ENCODE measurements around the gene ACTL6B. TPM values are rescaled to one million over a fixed set of nuclear protein-coding genes. Genes with fewer than 3 reads are reported as not detected.

Gene ACTL6B
- polyA plus RNA-seq, 1 donor from 2014 or later = 339 TPM

DNA sequence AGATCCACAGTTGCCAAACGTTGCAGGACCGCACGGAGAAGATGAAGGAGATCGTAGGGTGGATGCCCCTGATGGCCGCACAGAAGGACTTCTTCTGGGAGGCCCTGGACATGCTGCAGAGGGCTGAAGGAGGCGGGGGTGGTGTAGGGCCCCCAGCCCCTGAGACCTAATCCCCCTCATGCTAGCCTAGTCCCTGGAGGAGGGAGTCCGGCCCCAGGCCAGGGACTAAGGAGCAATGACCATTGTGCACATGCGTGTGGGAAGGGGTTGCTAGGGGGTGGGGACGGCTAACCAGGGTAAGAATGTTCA, 55.6 kb downstream of the ACTL6B start:
- no peaks in the 10 kb centered on the region for H3K9me2 ChIP-seq (ENCODE audit: insufficient read depth, low read length)
- H2AFZ ChIP-seq (ENCODE audit: low read depth, low read length) = no peak overlapping the region
- H3K36me3 ChIP-seq (ENCODE audit: insufficient read depth, low read length) = no peaks in the 10 kb centered on the region
- H3K4me3 ChIP-seq (ENCODE audit: low read length) = no peak overlapping the region
- H3K4me2 ChIP-seq (ENCODE audit: low read length) = no peak overlapping the region
- TF ChIP-seq EZH2 (IDR thresholded peaks at IDR 0.05; ENCODE audit: borderline replicate concordance, insufficient read depth, low read length, poor library complexity, severe bottlenecking) (no peak), EP300 (conservative IDR thresholded peaks at IDR 0.05; ENCODE audit: poor library complexity, severe bottlenecking) (no peak), RAD21 (conservative IDR thresholded peaks at IDR 0.05) (no peak), TAF1 (IDR thresholded peaks at IDR 0.05; ENCODE audit: low read depth) (no peak)
- H3K9ac ChIP-seq (ENCODE audit: low read length) = no peak overlapping the region
- no peaks in the 10 kb centered on the region for H4K20me1 ChIP-seq (ENCODE audit: insufficient read depth)
- H3K9me3 ChIP-seq (ENCODE audit: low read length) = no peaks in the 10 kb centered on the region
- H3K27me3 ChIP-seq (ENCODE audit: insufficient read depth, low read depth, low read length) = peaks cover 25% of the 10 kb centered on the region
- no peaks in the 10 kb centered on the region for H3F3A ChIP-seq (ENCODE audit: insufficient read depth, low read length, poor library complexity, severe bottlenecking)
- H3K79me2 ChIP-seq (replicated peaks; ENCODE audit: insufficient read depth, low read length) = no peaks in the 10 kb centered on the region
- no peak overlapping the region for H3K27ac ChIP-seq (ENCODE audit: low read length)

DNA sequence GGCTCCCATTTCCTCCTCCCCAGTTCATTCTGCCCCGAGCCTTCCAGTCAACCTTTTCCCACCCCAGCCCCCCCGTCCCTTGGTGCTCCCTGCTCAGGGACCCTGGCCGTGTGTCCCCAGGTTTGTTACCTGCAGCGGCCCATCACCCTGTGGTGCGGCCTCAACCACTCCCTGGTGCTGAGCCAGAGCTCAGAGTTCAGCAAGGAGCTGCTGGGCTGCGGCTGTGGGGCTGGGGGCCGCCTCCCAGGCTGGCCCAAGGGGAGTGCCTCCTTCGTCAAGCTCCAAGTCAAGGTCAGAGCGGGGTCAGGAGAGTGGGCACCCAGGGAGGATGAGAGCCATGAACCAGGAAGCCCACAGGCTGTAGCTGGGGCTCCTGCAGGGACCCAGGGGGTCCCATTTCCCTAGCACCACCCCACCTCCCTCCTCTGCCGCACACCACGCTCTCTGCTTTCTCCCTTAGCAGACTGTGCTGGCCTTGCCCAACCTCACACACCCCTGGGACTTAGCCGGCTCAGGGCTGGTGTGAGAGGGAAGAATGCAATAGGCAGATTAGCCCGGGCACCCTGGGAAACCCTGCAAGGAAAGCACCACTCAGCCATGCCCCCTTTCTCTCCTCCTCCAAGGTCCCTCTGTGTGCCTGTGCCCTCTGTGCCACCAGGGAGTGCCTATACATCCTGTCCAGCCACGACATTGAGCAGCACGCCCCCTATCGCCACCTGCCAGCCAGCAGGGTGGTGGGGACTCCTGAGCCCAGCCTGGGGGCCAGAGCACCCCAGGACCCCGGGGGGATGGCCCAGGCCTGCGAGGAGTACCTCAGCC, 56.1 kb downstream of the ACTL6B start:
- Histone ChIP-seq H3K27ac (ENCODE audit: low read length) (no peak overlapping the region), H3F3A (ENCODE audit: insufficient read depth, low read length, poor library complexity, severe bottlenecking) (no peaks in the 10 kb centered on the region), H3K9ac (ENCODE audit: low read length) (no peak overlapping the region), H3K79me2 (replicated peaks; ENCODE audit: insufficient read depth, low read length) (no peaks in the 10 kb centered on the region), H3K4me3 (ENCODE audit: low read length) (no peak overlapping the region), H3K36me3 (ENCODE audit: insufficient read depth, low read length) (no peaks in the 10 kb centered on the region), H3K9me3 (ENCODE audit: low read length) (no peaks in the 10 kb centered on the region), H3K27me3 (ENCODE audit: insufficient read depth, low read depth, low read length) (peaks cover 20% of the 10 kb centered on the region), H2AFZ (ENCODE audit: low read depth, low read length) (no peak overlapping the region), H3K9me2 (ENCODE audit: insufficient read depth, low read length) (no peaks in the 10 kb centered on the region), H3K4me2 (ENCODE audit: low read length) (no peak overlapping the region), H4K20me1 (ENCODE audit: insufficient read depth) (no peaks in the 10 kb centered on the region)
- no peak for TF ChIP-seq POLR2AphosphoS5 (IDR thresholded peaks at IDR 0.05)
- no peak for TF ChIP-seq RAD21 (conservative IDR thresholded peaks at IDR 0.05)
- no peak for TF ChIP-seq EZH2 (IDR thresholded peaks at IDR 0.05; ENCODE audit: borderline replicate concordance, insufficient read depth, low read length, poor library complexity, severe bottlenecking)
- TF ChIP-seq MXI1 (conservative IDR thresholded peaks at IDR 0.05; ENCODE audit: poor library complexity, severe bottlenecking) = no peak
- TF ChIP-seq SMC3 (conservative IDR thresholded peaks at IDR 0.05; ENCODE audit: poor library complexity) = no peak
- no peak for TF ChIP-seq EP300 (conservative IDR thresholded peaks at IDR 0.05; ENCODE audit: poor library complexity, severe bottlenecking)
- TF ChIP-seq, protein P1, sequence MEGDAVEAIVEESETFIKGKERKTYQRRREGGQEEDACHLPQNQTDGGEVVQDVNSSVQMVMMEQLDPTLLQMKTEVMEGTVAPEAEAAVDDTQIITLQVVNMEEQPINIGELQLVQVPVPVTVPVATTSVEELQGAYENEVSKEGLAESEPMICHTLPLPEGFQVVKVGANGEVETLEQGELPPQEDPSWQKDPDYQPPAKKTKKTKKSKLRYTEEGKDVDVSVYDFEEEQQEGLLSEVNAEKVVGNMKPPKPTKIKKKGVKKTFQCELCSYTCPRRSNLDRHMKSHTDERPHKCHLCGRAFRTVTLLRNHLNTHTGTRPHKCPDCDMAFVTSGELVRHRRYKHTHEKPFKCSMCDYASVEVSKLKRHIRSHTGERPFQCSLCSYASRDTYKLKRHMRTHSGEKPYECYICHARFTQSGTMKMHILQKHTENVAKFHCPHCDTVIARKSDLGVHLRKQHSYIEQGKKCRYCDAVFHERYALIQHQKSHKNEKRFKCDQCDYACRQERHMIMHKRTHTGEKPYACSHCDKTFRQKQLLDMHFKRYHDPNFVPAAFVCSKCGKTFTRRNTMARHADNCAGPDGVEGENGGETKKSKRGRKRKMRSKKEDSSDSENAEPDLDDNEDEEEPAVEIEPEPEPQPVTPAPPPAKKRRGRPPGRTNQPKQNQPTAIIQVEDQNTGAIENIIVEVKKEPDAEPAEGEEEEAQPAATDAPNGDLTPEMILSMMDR (IDR thresholded peaks at IDR 0.05; ENCODE audit: poor library complexity, severe bottlenecking) = no peak
- TF ChIP-seq TAF1 (IDR thresholded peaks at IDR 0.05; ENCODE audit: low read depth) = no peak
- TF ChIP-seq, protein P2, sequence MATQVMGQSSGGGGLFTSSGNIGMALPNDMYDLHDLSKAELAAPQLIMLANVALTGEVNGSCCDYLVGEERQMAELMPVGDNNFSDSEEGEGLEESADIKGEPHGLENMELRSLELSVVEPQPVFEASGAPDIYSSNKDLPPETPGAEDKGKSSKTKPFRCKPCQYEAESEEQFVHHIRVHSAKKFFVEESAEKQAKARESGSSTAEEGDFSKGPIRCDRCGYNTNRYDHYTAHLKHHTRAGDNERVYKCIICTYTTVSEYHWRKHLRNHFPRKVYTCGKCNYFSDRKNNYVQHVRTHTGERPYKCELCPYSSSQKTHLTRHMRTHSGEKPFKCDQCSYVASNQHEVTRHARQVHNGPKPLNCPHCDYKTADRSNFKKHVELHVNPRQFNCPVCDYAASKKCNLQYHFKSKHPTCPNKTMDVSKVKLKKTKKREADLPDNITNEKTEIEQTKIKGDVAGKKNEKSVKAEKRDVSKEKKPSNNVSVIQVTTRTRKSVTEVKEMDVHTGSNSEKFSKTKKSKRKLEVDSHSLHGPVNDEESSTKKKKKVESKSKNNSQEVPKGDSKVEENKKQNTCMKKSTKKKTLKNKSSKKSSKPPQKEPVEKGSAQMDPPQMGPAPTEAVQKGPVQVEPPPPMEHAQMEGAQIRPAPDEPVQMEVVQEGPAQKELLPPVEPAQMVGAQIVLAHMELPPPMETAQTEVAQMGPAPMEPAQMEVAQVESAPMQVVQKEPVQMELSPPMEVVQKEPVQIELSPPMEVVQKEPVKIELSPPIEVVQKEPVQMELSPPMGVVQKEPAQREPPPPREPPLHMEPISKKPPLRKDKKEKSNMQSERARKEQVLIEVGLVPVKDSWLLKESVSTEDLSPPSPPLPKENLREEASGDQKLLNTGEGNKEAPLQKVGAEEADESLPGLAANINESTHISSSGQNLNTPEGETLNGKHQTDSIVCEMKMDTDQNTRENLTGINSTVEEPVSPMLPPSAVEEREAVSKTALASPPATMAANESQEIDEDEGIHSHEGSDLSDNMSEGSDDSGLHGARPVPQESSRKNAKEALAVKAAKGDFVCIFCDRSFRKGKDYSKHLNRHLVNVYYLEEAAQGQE (IDR thresholded peaks at IDR 0.05; ENCODE audit: borderline replicate concordance) = no peak

All from neural cell (in vitro differentiated cells).